Upper lobe of right lung (tissue), 1 donor: ENCODE data around the gene PPP2R5C. TPM values are rescaled to one million over a fixed set of nuclear protein-coding genes. Genes with fewer than 3 reads are reported as not detected.

Experiments
- ATAC-seq: fragments of 200-7000 bp; cut with Tn5 transposase; one replicate; pipeline ENCODE4 v1.9.1; 2020; ENCODE audit warnings: mild to moderate bottlenecking, moderate library complexity
- DNase-seq: peaks from one replicate; pipeline ENCODE4 v3.0.0-alpha.2; 2020
- H3K27ac ChIP-seq: fragments of 200-600 bp; one replicate; pipeline ENCODE4 v1.8.0; 2022
- H3K27me3 ChIP-seq: fragments of 200-600 bp; one replicate; pipeline ENCODE4 v1.8.0; 2022; ENCODE audit warnings: mild to moderate bottlenecking
- H3K36me3 ChIP-seq: fragments of 200-600 bp; one replicate; pipeline ENCODE4 v1.8.0; 2022
- H3K4me1 ChIP-seq: fragments of 200-600 bp; one replicate; pipeline ENCODE4 v1.8.0; 2022
- H3K4me3 ChIP-seq: fragments of 200-600 bp; one replicate; pipeline ENCODE4 v1.8.0; 2022; ENCODE audit warnings: mild to moderate bottlenecking
- H3K9me3 ChIP-seq: fragments of 200-600 bp; one replicate; pipeline ENCODE4 v1.8.0; 2022
- intact Hi-C: fragments of 100-400 bp; cut with DNase I; formaldehyde crosslinking; loops from one replicate; pipeline ENCODE4 v1.11.0; 2022
- total RNA-seq: library from RNA; stranded (reverse); fragmentation: NEBNext Ultra II Directional; extraction: Animal tissue kit (Norgen Biotek cat#: 25700); gene quantifications from one replicate; pipeline ENCODE4 v1.2.1, GENCODE V29; 2021
- TF ChIP-seq, protein P1 (sequence below): fragments of 200-600 bp; IDR thresholded peaks from one replicate; pipeline ENCODE4 v1.8.0; 2022; ENCODE audit warnings: antibody characterized with exemption
- donor health status: DM: no; HTN: yes; CAD: no; lungs with severe emphysema.

The PPP2R5C gene
- total RNA-seq, 1 donor from 2014 or later: 165 TPM

DNA sequence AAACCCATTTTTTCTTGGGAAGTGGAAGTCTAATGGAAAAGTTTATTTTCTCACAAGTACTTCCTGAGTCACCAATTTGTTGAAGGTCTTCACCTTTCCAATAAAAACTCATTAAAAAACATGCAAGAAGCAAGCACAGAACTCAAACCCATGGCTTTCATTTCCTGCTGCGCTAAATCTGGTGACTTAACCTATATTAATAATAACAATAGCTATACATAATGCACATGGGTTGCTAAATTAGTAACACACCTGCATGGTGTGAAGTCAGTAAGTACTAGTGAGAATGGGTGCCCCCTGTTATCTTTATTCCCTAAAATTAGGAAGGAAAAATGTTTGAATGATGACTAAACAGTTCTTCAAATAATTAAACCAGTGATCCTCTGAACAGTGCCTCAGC lies 52.3 kb downstream of the PPP2R5C start:
- intact Hi-C loops: no loop called here
- Histone ChIP-seq H3K27me3 (no peaks in the 10 kb centered on the region), H3K9me3 (no peaks in the 10 kb centered on the region), H3K36me3 (peaks cover 11% of the 10 kb centered on the region), H3K4me1 (peaks cover 43% of the 10 kb centered on the region), H3K27ac (peak overlapping the region; percentile 2), H3K4me3 (no peak overlapping the region)
- no peak for DNase-seq
- TF ChIP-seq, protein P1, sequence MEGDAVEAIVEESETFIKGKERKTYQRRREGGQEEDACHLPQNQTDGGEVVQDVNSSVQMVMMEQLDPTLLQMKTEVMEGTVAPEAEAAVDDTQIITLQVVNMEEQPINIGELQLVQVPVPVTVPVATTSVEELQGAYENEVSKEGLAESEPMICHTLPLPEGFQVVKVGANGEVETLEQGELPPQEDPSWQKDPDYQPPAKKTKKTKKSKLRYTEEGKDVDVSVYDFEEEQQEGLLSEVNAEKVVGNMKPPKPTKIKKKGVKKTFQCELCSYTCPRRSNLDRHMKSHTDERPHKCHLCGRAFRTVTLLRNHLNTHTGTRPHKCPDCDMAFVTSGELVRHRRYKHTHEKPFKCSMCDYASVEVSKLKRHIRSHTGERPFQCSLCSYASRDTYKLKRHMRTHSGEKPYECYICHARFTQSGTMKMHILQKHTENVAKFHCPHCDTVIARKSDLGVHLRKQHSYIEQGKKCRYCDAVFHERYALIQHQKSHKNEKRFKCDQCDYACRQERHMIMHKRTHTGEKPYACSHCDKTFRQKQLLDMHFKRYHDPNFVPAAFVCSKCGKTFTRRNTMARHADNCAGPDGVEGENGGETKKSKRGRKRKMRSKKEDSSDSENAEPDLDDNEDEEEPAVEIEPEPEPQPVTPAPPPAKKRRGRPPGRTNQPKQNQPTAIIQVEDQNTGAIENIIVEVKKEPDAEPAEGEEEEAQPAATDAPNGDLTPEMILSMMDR: no peak
- ATAC-seq: no peak

DNA sequence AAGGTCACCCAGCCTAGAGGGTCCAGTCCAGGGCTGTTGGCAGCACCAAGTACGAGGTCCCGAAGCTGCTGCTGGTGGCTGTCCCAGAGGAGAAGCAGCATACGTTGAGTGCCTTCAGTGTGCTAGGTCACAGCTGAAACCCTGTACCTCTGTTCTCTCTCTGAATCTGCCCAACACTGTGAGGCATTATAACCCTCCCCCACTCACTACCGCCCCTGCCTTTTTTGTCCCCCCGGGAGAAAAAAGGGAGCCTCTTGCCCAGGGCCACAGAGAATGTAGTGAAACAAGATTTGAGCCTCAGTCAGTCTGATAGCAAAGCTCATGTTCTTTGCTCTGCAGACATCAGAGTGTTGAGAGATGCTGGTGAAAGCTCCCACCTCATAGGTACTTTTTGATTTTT lies 53.4 kb downstream of the PPP2R5C start:
- Histone ChIP-seq H3K4me3 (no peak overlapping the region), H3K36me3 (peaks cover 19% of the 10 kb centered on the region), H3K27me3 (no peaks in the 10 kb centered on the region), H3K4me1 (peaks cover 40% of the 10 kb centered on the region), H3K27ac (peak overlapping the region; percentile 24), H3K9me3 (no peaks in the 10 kb centered on the region)
- intact Hi-C loops: no loop called here
- DNase-seq: no peak
- TF ChIP-seq, protein P1: no peak
- no peak for ATAC-seq

DNA sequence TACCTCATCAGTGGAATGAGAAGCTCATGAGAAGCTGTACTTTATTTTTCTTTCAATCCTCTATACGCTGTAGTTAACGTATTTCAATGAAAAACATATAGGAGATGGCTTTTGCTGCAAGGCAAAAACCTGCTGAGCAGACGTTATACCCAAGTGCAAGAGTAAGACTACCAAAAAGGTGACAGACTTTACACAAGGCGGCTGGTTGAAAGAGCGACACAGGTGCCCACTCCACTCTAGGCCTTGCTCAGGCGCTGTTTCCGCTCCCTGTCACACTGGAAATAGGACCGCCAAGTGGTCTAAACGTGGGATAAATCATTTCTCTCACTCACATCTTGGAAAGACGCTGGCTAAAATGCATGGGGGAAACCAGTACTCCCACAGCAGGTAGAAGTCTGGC lies 54.5 kb downstream of the PPP2R5C start:
- intact Hi-C loops: no loop called here
- H3K27ac ChIP-seq: peak overlapping the region; percentile 24
- H3K9me3 ChIP-seq: no peaks in the 10 kb centered on the region
- DNase-seq: no peak
- peaks cover 19% of the 10 kb centered on the region for H3K36me3 ChIP-seq
- ATAC-seq: no peak
- H3K27me3 ChIP-seq: no peaks in the 10 kb centered on the region
- no peak overlapping the region for H3K4me3 ChIP-seq
- peaks cover 36% of the 10 kb centered on the region for H3K4me1 ChIP-seq
- TF ChIP-seq, protein P1: no peak

DNA sequence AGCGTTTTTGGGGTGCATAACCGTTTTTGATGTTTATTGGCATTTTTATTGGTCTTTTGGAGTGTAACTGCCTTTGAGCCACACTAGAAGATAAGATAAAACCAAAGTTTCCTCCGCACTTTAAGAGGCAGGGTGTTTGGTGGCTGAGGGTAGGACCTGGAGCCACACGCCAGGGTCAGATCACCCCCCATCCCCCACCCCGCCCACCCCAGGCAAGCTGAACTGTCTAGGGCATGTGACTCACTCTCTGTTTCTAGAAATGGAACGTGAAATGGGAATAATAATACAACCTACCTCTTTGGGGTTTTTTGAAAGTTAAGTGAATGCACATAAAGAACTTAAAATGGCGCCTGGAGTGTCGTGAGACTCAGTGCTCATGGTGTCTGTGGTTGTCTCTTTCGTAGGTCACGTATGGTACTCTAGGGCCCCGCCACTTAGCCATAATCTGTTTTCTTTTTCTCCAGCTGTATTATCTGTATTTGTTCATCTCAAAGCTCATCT lies 56.0 kb downstream of the PPP2R5C start:
- DNase-seq (no peak), ATAC-seq (no peak)
- H3K4me1 ChIP-seq: peaks cover 22% of the 10 kb centered on the region
- H3K27ac ChIP-seq: no peak overlapping the region
- no peak overlapping the region for H3K4me3 ChIP-seq
- no peaks in the 10 kb centered on the region for H3K27me3 ChIP-seq
- H3K9me3 ChIP-seq: no peaks in the 10 kb centered on the region
- peaks cover 19% of the 10 kb centered on the region for H3K36me3 ChIP-seq
- intact Hi-C loops: no loop called here
- TF ChIP-seq, protein P1: no peak

DNA sequence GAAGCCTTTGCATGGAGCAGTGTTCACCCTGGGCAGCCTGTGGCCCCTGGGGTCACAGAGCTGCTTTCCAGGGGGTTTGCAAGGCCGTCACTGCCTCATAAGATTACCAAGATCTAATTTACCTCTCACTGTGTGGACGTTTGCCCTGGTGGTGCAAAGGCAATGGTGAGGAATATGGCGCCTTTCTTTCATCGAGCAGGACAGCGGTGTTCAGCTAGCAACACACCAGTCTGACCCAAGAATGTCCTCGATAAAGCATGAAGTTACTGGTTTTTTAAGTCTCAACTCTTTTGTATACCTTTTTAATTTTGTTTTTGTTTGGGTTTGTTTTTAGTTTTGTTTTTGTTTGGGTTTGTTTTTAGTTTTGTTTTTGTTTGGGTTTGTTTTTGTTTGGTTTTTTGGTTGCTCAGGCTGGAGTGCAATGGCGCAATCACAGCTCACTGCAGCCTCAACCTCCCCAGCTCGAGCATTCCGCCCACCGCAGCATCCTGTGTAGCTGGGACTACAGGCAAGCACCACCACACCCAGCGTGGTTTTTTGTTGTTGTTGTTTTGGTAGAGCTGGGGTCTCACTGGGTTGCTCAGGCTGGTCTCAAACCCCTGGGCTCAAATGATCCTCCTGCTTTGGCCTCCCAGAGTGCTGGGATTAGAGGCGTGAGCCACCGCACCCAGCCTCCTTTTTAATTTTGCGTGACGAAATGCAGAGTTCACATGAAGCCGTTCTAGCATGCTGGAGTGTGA lies 57.9 kb downstream of the PPP2R5C start:
- peaks cover 15% of the 10 kb centered on the region for H3K4me1 ChIP-seq
- DNase-seq (no peak), ATAC-seq (peak; percentile 14)
- H3K36me3 ChIP-seq: peaks cover 18% of the 10 kb centered on the region
- peak overlapping the region; percentile 70 for H3K27ac ChIP-seq
- TF ChIP-seq, protein P1: no peak
- no peaks in the 10 kb centered on the region for H3K9me3 ChIP-seq
- intact Hi-C loops: no loop called here
- no peak overlapping the region for H3K4me3 ChIP-seq
- H3K27me3 ChIP-seq: no peaks in the 10 kb centered on the region
